Esophagus muscularis mucosa (tissue), 4 donors: ENCODE measurements around the gene ITGAD. TPM values are rescaled to one million over a fixed set of nuclear protein-coding genes. Genes with fewer than 3 reads are reported as not detected.

Experiments used
- DNase-seq: peaks from one replicate; pipeline ENCODE4 v3.0.0-alpha.2; 2017; ENCODE audit errors: extremely low spot score
- H3K27ac ChIP-seq, 4 donors: fragments of 200-600 bp; sonication (generic); replicated peaks in 1 of 4; 1 replicate in 3 of 4; 2 replicates in 1 of 4; pipeline ENCODE4 v1.5.1; 2016 to 2019; ENCODE audit warnings: mild to moderate bottlenecking in 1 of 4
- H3K27me3 ChIP-seq, 4 donors: fragments of 200-600 bp; sonication (generic); one replicate each; pipeline versions ENCODE4 v1.5.1 to v1.6.0; 2016 to 2019
- H3K36me3 ChIP-seq, 4 donors: fragments of 200-600 bp; sonication (generic); one replicate each; pipeline ENCODE4 v1.5.1; 2016 to 2019
- H3K4me1 ChIP-seq, 4 donors: fragments of 200-600 bp; sonication (generic); one replicate each; pipeline ENCODE4 v1.5.1; 2016 to 2019
- H3K4me3 ChIP-seq, 4 donors: fragments of 200-600 bp; sonication (generic); 1 replicate in 2 of 4; 2 replicates in 2 of 4; pipeline ENCODE4 v1.5.1; 2016 to 2019; ENCODE audit warnings: mild to moderate bottlenecking in 4 of 4, moderate library complexity in 1 of 4
- H3K9me3 ChIP-seq, 4 donors: fragments of 200-600 bp; sonication (generic); 1 replicate in 3 of 4; 2 replicates in 1 of 4; pipeline ENCODE4 v1.5.1; 2016 to 2019
- EP300 ChIP-seq: sonication (generic); formaldehyde crosslinking; IDR thresholded peaks from one replicate; pipeline ENCODE4 v1.6.1; 2017; ENCODE audit warnings: antibody characterized with exemption
- POLR2A ChIP-seq: fragments of 450-650 bp; IDR thresholded peaks from one replicate; pipeline ENCODE4 v1.6.1; 2017; ENCODE audit warnings: antibody characterized with exemption, moderate library complexity, mild to moderate bottlenecking, low read depth
- POLR2AphosphoS5 ChIP-seq, 2 donors: sonication (generic); formaldehyde crosslinking; IDR thresholded peaks; one replicate each; pipeline ENCODE4 v1.6.1; 2017; ENCODE audit warnings: antibody characterized with exemption in 2 of 2
- WGBS: methylation state at CpG from one replicate; pipeline ENCODE4 v1.1.5; 2018; 5-methylcytosine and 5-hydroxymethylcytosine counted together
- intact Hi-C: fragments of 100-400 bp; cut with DNase I; formaldehyde crosslinking; loops from one replicate; pipeline ENCODE4 v1.15.1; 2023
- total RNA-seq, 4 donors: library from RNA; depleted of rRNA; stranded (reverse); fragments of >200 nt; gene quantifications; one replicate each; pipeline versions ENCODE4 v1.1.0 to v1.2.1, GENCODE V29; 2016
- TF ChIP-seq, protein P1 (sequence below), 3 experiments: fragments of 200-600 bp in 2 of 3; fragments of 450-650 bp in 1 of 3; sonication (generic) in 2 of 3; IDR thresholded peaks; one replicate each; pipeline ENCODE4 v1.5.1; 2017 to 2019; ENCODE audit warnings: antibody characterized with exemption in 3 of 3, mild to moderate bottlenecking in 2 of 3, moderate library complexity in 1 of 3

ITGAD gene
- total RNA-seq, 4 donors from 2014 or later: 0.50 TPM; not detected in 3

DNA sequence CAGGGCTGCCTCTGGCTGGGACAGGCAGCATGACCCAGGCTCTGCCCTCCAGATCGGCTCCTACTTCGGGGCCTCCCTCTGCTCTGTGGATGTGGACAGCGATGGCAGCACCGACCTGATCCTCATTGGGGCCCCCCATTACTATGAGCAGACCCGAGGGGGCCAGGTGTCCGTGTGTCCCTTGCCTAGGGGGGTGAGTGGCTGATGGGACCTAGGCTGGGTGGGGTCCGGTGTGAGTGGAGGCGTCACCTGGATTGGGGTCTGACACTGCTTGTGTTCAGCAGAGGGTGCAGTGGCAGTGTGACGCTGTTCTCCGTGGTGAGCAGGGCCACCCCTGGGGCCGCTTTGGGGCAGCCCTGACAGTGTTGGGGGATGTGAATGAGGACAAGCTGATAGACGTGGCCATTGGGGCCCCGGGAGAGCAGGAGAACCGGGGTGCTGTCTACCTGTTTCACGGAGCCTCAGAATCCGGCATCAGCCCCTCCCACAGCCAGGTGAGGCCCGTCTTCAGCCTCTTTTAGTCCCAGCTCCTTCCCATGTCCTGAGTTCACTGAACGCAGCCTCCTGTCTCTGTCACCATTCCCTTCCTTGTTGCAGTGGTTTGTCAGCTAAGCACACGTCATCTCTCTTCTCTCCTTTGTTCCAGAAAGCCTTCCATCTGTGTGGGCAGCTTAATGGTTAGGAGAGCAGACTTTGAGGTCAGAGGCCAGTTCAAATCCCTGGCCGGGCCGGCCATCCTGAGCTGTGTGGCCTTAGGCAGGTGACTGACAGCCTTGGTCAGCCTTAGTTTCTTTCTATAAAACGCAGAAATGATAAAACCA lies 18.1 kb downstream of the ITGAD start:
- TF ChIP-seq POLR2AphosphoS5 (IDR thresholded peaks at IDR 0.05): no peak
- no peak for TF ChIP-seq POLR2A
- TF ChIP-seq EP300: no peak
- TF ChIP-seq, protein P1, sequence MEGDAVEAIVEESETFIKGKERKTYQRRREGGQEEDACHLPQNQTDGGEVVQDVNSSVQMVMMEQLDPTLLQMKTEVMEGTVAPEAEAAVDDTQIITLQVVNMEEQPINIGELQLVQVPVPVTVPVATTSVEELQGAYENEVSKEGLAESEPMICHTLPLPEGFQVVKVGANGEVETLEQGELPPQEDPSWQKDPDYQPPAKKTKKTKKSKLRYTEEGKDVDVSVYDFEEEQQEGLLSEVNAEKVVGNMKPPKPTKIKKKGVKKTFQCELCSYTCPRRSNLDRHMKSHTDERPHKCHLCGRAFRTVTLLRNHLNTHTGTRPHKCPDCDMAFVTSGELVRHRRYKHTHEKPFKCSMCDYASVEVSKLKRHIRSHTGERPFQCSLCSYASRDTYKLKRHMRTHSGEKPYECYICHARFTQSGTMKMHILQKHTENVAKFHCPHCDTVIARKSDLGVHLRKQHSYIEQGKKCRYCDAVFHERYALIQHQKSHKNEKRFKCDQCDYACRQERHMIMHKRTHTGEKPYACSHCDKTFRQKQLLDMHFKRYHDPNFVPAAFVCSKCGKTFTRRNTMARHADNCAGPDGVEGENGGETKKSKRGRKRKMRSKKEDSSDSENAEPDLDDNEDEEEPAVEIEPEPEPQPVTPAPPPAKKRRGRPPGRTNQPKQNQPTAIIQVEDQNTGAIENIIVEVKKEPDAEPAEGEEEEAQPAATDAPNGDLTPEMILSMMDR (IDR thresholded peaks at IDR 0.05): no peak
- WGBS: 74% methylated on average over 20 of the region's 22 CpGs
- Histone ChIP-seq H3K4me1 (no peaks in the 10 kb centered on the region), H3K27ac (no peak overlapping the region), H3K4me3 (no peak overlapping the region), H3K36me3 (no peaks in the 10 kb centered on the region), H3K27me3 (peaks cover 0 to 29% (median 0%) of the 10 kb centered on the region in 4 donors), H3K9me3 (no peaks in the 10 kb centered on the region)
- intact Hi-C loops: no loop called here
- no peak for DNase-seq

DNA sequence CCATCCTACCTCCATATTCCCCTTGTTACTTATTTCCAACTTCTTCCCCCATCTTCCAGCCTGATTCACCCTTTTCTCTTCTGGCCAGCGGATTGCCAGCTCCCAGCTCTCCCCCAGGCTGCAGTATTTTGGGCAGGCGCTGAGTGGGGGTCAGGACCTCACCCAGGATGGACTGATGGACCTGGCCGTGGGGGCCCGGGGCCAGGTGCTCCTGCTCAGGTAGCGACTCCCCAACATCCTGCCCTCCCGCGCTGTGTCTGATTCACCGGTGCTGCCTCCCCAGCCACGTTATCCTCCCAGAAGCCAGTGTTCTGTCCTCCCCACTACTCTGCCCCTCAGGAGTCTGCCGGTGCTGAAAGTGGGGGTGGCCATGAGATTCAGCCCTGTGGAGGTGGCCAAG lies 19.6 kb downstream of the ITGAD start:
- Histone ChIP-seq H3K4me1 (no peaks in the 10 kb centered on the region), H3K4me3 (no peak overlapping the region), H3K36me3 (no peaks in the 10 kb centered on the region), H3K27ac (no peak overlapping the region), H3K9me3 (peaks cover 0 to 3% (median 0%) of the 10 kb centered on the region in 4 donors), H3K27me3 (peaks cover 0 to 33% (median 0%) of the 10 kb centered on the region in 4 donors)
- DNase-seq: no peak
- intact Hi-C loops: no loop called here
- WGBS: 92% methylated on average over 9 of the region's 10 CpGs
- no peak for TF ChIP-seq POLR2A
- TF ChIP-seq, protein P1 (IDR thresholded peaks at IDR 0.05): no peak
- TF ChIP-seq EP300: no peak
- no peak for TF ChIP-seq POLR2AphosphoS5 (IDR thresholded peaks at IDR 0.05)

DNA sequence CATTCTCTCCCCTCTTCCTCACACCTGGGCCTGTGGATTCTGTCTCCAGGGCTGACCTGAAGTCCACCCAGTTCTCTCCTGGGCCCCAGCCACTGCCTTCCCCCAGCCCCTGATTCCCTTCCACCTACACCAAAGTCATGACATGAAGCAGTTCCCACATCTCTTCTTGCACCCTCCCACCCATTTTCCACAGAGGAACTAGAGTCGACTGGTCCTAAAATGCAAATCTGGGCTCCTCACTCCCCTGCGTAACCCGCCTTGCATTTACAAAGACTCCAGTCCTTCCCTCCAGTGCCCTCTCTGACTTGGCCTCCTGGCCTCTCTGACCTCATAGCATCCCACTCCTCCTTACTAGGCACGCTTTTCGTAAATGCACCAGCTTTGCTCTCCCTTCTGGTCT lies 20.2 kb downstream of the ITGAD start:
- Histone ChIP-seq H3K4me3 (no peak overlapping the region), H3K27me3 (peaks cover 0 to 36% (median 0%) of the 10 kb centered on the region in 4 donors), H3K4me1 (no peaks in the 10 kb centered on the region), H3K27ac (no peak overlapping the region), H3K9me3 (peaks cover 0 to 6% (median 0%) of the 10 kb centered on the region in 4 donors), H3K36me3 (no peaks in the 10 kb centered on the region)
- intact Hi-C loops: no loop called here
- no peak for DNase-seq
- no peak for TF ChIP-seq POLR2AphosphoS5 (IDR thresholded peaks at IDR 0.05)
- TF ChIP-seq EP300: no peak
- TF ChIP-seq, protein P1 (IDR thresholded peaks at IDR 0.05): no peak
- TF ChIP-seq POLR2A: no peak
- 92% methylated on average over 5 of the region's 5 CpGs for WGBS

DNA sequence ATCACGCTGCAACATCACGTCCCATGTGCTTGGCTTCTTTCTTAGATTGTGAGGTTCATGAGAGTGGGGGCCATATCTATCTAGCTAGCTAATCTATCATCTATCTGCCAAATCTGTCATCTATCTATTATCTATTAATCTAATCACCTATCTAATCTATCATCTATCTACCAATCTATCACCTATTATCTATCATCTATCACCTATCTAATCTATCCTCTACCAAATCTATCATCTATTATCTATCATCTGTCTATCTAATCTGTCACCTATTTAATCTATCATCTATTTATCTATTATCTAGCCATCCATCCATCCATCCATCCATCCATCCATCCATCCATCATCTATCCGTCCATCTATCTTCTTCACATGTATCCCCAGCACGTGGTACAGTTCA lies 20.8 kb downstream of the ITGAD start:
- Histone ChIP-seq H3K4me1 (no peaks in the 10 kb centered on the region), H3K36me3 (no peaks in the 10 kb centered on the region), H3K27me3 (peaks cover 0 to 35% (median 0%) of the 10 kb centered on the region in 4 donors), H3K4me3 (no peak overlapping the region), H3K27ac (no peak overlapping the region), H3K9me3 (peaks cover 0 to 6% (median 0%) of the 10 kb centered on the region in 4 donors)
- intact Hi-C loops: no loop called here
- no peak for DNase-seq
- no peak for TF ChIP-seq POLR2AphosphoS5 (IDR thresholded peaks at IDR 0.05)
- no peak for TF ChIP-seq EP300
- WGBS: 92% methylated on average over 4 of the region's 4 CpGs

DNA sequence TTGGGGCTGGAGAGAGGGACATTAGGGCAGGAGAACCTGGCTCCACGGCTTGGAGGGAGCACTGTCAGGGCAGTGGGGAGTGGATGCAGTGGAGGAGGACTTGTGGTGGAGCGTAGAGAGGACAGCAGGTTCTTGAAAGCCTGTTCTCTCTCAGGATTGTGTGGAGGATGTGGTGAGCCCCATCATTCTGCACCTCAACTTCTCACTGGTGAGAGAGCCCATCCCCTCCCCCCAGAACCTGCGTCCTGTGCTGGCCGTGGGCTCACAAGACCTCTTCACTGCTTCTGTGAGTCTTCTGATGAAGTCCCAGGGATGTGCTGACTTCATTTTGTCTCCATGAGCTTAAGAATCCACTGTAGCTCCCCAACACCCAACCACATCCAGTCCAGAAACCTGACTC lies 21.6 kb downstream of the ITGAD start:
- TF ChIP-seq, protein P1 (IDR thresholded peaks at IDR 0.05): no peak
- no peak overlapping the region for H3K27ac ChIP-seq
- WGBS: 72% methylated on average over 4 of the region's 4 CpGs
- no peak for DNase-seq
- H3K36me3 ChIP-seq: no peaks in the 10 kb centered on the region
- no peaks in the 10 kb centered on the region for H3K4me1 ChIP-seq
- peaks cover 0 to 35% (median 0%) of the 10 kb centered on the region in 4 donors for H3K27me3 ChIP-seq
- intact Hi-C loops: no loop called here
- H3K4me3 ChIP-seq: no peak overlapping the region
- peaks cover 0 to 6% (median 0%) of the 10 kb centered on the region in 4 donors for H3K9me3 ChIP-seq
